ENCODE data around the gene SH3PXD2B. TPM values are rescaled to one million over a fixed set of nuclear protein-coding genes. Genes with fewer than 3 reads are reported as not detected.

Gene SH3PXD2B
- total RNA-seq, 2 donors from 2014 or later, result 0.12 to 0.21 TPM

DNA sequence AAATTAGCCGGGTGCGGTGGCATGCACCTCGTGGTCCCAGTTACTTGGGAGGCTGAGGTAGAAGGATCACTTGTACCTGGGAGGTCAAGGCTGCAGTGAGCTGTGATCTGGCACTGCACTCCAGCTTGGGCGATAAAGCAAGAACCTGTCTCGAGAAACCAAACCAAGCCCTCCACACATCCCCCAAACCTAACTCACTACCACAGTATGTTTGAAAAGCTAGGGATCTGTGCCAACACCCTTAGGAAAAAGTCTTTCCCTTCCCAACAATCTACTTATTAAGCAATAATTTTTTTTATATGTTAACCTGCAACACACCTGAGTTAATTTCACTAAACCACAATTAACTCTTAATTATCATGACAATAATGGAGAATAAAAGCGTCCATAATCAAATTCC, 173.0 kb downstream of the SH3PXD2B start:
- no peaks in the 10 kb centered on the region for H3K27me3 Mint-ChIP-seq
- no peaks in the 10 kb centered on the region for H3K9me3 ChIP-seq (ENCODE audit: control insufficient read depth, low read length, poor library complexity, severe bottlenecking)
- no peak for DNase-seq
- no peak overlapping the region for H3K27ac Mint-ChIP-seq
- H3K4me1 Mint-ChIP-seq, result peaks cover 22% of the 10 kb centered on the region
- H3K36me3 Mint-ChIP-seq (ENCODE audit: low read depth), result peaks cover under 1% of the 10 kb centered on the region
- H3K4me3 Mint-ChIP-seq, result no peak overlapping the region
- no peak for ATAC-seq

- peaks cover 26% of the 10 kb centered on the region for H3K4me1 Mint-ChIP-seq
- ATAC-seq (no peak), DNase-seq (no peak)
- H3K27me3 Mint-ChIP-seq, result no peaks in the 10 kb centered on the region
- H3K9me3 ChIP-seq (ENCODE audit: control insufficient read depth, low read length, poor library complexity, severe bottlenecking), result no peaks in the 10 kb centered on the region
- peaks cover 3% of the 10 kb centered on the region for H3K36me3 Mint-ChIP-seq (ENCODE audit: low read depth)
- H3K27ac Mint-ChIP-seq, result no peak overlapping the region
- no peak overlapping the region for H3K4me3 Mint-ChIP-seq
These were observed 173.4 kb downstream of the SH3PXD2B start for GRCh38 chr5:172280929-172281328.

GRCh38 chr5:172280317-172280716, 174.0 kb downstream of the SH3PXD2B start:
- Mint-ChIP-seq H3K27me3 (no peaks in the 10 kb centered on the region), H3K4me1 (peaks cover 33% of the 10 kb centered on the region), H3K36me3 (ENCODE audit: low read depth) (peaks cover 3% of the 10 kb centered on the region), H3K27ac (no peak overlapping the region), H3K4me3 (no peak overlapping the region)
- ATAC-seq, result no peak
- H3K9me3 ChIP-seq (ENCODE audit: control insufficient read depth, low read length, poor library complexity, severe bottlenecking), result no peaks in the 10 kb centered on the region
- no peak for DNase-seq

DNA sequence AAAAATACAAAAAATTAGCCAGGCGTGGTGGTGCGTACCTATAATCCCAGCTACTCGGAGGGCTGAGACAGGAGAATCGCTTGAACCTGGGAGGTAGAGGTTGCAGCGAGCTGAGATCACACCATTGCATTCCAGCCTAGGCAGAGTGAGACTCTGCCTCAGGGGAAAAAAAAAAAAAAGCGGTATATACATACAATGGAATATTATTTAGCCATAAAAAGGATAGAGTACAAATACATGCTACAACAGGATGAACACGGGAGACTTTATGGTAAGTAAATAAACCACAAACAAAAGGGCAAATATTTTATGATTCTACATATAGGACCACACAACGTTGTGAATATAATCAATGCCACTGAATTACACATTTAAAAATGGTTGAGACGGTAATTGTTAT, 176.0 kb downstream of the SH3PXD2B start:
- no peaks in the 10 kb centered on the region for H3K9me3 ChIP-seq (ENCODE audit: control insufficient read depth, low read length, poor library complexity, severe bottlenecking)
- H3K4me3 Mint-ChIP-seq, result no peak overlapping the region
- DNase-seq, result no peak
- peaks cover 3% of the 10 kb centered on the region for H3K36me3 Mint-ChIP-seq (ENCODE audit: low read depth)
- no peak for ATAC-seq
- H3K27ac Mint-ChIP-seq, result peak overlapping the region; percentile 14
- no peaks in the 10 kb centered on the region for H3K27me3 Mint-ChIP-seq
- peaks cover 36% of the 10 kb centered on the region for H3K4me1 Mint-ChIP-seq

- peaks cover 3% of the 10 kb centered on the region for H3K36me3 Mint-ChIP-seq (ENCODE audit: low read depth)
- H3K27me3 Mint-ChIP-seq, result no peaks in the 10 kb centered on the region
- ATAC-seq, result no peak
These were observed 178.1 kb downstream of the SH3PXD2B start for GRCh38 chr5:172276214-172276613.

More at GRCh38 chr5:172276214-172276613, 178.1 kb downstream of the SH3PXD2B start:
- H3K9me3 ChIP-seq (ENCODE audit: control insufficient read depth, low read length, poor library complexity, severe bottlenecking), result no peaks in the 10 kb centered on the region
- DNase-seq, result no peak
- Mint-ChIP-seq H3K27ac (peak overlapping the region; percentile 93), H3K4me1 (peaks cover 33% of the 10 kb centered on the region), H3K4me3 (no peak overlapping the region)

Other genes with a start within 250 kb of the SH3PXD2B start
- gene UBTD2, start 170.8 kb downstream of the SH3PXD2B start, total RNA-seq, result 1 to 10 TPM; 3.5 to 3.9 TPM
- under 1 TPM; 0.07 to 0.23 TPM for gene NEURL1B, start 186.7 kb upstream of the SH3PXD2B start, total RNA-seq